ENCODE results near the gene ASAP2.

Gene ASAP2

DNA sequence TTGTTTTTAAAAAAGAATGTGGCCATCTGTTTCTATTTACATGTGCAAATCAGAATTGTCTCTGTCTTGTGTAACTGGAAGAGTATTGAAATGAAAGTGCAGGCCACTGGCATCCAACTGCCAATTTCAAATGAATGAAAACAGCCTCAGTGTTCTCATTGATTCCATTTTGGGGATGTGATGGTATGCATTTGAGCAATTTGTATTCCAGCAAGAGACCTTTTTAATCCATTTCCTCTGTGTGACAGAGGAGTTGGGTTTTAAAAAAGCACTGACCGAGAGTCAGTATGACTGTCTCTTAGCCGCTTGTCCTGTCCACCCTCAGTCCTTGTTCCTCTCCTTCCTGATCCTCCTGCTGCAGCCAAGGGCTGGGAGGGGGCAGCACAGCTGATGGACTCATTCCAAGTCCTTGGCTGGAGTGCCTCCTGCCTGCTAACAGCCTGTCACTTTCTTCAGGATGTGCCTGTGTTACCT, 50.0 kb downstream of the ASAP2 start:
- TF ChIP-seq, protein P1, sequence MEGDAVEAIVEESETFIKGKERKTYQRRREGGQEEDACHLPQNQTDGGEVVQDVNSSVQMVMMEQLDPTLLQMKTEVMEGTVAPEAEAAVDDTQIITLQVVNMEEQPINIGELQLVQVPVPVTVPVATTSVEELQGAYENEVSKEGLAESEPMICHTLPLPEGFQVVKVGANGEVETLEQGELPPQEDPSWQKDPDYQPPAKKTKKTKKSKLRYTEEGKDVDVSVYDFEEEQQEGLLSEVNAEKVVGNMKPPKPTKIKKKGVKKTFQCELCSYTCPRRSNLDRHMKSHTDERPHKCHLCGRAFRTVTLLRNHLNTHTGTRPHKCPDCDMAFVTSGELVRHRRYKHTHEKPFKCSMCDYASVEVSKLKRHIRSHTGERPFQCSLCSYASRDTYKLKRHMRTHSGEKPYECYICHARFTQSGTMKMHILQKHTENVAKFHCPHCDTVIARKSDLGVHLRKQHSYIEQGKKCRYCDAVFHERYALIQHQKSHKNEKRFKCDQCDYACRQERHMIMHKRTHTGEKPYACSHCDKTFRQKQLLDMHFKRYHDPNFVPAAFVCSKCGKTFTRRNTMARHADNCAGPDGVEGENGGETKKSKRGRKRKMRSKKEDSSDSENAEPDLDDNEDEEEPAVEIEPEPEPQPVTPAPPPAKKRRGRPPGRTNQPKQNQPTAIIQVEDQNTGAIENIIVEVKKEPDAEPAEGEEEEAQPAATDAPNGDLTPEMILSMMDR (conservative IDR thresholded peaks at IDR 0.05; ENCODE audit: low read depth, low read length): no peak
- Histone ChIP-seq H3K4me3 (IDR thresholded peaks at IDR 0.05; ENCODE audit: insufficient read depth, low read depth, low read length) (no peak overlapping the region), H3K9ac (no peak overlapping the region)

DNA sequence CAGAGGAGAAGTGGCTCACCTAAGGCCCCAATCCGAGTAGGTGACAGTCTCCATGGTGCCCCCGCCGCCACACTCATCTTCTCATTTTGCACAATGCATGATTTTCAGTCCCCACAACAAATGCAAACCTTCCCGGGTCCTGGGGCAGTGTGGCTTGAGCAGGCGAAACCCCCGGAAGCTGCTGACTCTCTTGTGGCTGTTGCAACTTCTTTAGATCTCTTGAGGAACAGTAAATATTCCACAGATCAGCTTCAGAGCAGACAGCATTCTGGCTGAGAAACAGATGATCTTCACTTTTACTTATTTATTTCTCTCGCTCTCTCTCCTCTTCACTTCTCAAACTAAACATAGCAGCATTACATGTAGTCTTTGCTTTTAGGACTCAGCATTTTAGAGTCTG, 51.9 kb downstream of the ASAP2 start:
- Histone ChIP-seq H3K9ac (no peak overlapping the region), H3K79me2 (ENCODE audit: insufficient read depth, low read depth) (no peaks in the 10 kb centered on the region), H3K4me1 (ENCODE audit: low read depth, poor library complexity, severe bottlenecking) (no peaks in the 10 kb centered on the region), H3K4me3 (IDR thresholded peaks at IDR 0.05; ENCODE audit: insufficient read depth, low read depth, low read length) (no peak overlapping the region), H3K27me3 (ENCODE audit: insufficient read depth, low read depth) (no peaks in the 10 kb centered on the region), H4K20me1 (ENCODE audit: insufficient read depth) (no peaks in the 10 kb centered on the region), H3K27ac (no peak overlapping the region), H3K36me3 (ENCODE audit: insufficient read depth) (no peaks in the 10 kb centered on the region), H2AFZ (ENCODE audit: low read depth) (no peak overlapping the region), H3K4me2 (no peak overlapping the region)
- TF ChIP-seq, protein P1 (conservative IDR thresholded peaks at IDR 0.05; ENCODE audit: low read depth, low read length): no peak

More for the DNA sequence above, 50.0 kb downstream of the ASAP2 start:
- Histone ChIP-seq H4K20me1 (ENCODE audit: insufficient read depth) (no peaks in the 10 kb centered on the region), H3K27ac (no peak overlapping the region), H3K27me3 (ENCODE audit: insufficient read depth, low read depth) (no peaks in the 10 kb centered on the region), H3K4me1 (ENCODE audit: low read depth, poor library complexity, severe bottlenecking) (no peaks in the 10 kb centered on the region), H2AFZ (ENCODE audit: low read depth) (no peak overlapping the region), H3K36me3 (ENCODE audit: insufficient read depth) (no peaks in the 10 kb centered on the region), H3K79me2 (ENCODE audit: insufficient read depth, low read depth) (no peaks in the 10 kb centered on the region), H3K4me2 (no peak overlapping the region)

DNA sequence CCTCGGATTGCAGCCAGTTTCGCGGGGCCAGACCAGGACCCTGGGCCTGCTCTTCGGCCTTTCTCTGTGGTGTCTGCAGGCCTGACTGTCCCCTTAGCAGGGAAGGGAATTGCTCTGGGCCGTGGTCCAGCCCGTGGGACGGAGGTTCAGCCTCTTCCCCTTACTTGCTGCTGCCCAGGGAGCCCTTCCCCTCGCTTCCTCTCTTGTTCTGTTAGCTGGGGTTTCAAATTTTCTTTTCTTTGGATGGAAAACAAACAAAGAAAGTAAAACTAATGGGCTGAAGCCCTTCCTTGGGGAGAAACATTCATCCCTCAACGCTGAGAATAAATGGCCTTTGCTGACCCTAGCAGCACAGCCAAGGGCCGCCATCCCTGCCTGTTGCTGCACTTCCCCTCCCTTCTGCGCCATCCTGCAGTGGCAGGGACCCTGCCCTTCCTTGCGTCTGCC, 52.4 kb downstream of the ASAP2 start:
- Histone ChIP-seq H3K27ac (no peak overlapping the region), H3K27me3 (ENCODE audit: insufficient read depth, low read depth) (no peaks in the 10 kb centered on the region), H3K4me3 (IDR thresholded peaks at IDR 0.05; ENCODE audit: insufficient read depth, low read depth, low read length) (no peak overlapping the region), H2AFZ (ENCODE audit: low read depth) (no peak overlapping the region), H3K9ac (no peak overlapping the region), H3K79me2 (ENCODE audit: insufficient read depth, low read depth) (no peaks in the 10 kb centered on the region), H3K4me2 (no peak overlapping the region), H4K20me1 (ENCODE audit: insufficient read depth) (no peaks in the 10 kb centered on the region), H3K4me1 (ENCODE audit: low read depth, poor library complexity, severe bottlenecking) (no peaks in the 10 kb centered on the region), H3K36me3 (ENCODE audit: insufficient read depth) (no peaks in the 10 kb centered on the region)
- TF ChIP-seq, protein P1 (conservative IDR thresholded peaks at IDR 0.05; ENCODE audit: low read depth, low read length): no peak

DNA sequence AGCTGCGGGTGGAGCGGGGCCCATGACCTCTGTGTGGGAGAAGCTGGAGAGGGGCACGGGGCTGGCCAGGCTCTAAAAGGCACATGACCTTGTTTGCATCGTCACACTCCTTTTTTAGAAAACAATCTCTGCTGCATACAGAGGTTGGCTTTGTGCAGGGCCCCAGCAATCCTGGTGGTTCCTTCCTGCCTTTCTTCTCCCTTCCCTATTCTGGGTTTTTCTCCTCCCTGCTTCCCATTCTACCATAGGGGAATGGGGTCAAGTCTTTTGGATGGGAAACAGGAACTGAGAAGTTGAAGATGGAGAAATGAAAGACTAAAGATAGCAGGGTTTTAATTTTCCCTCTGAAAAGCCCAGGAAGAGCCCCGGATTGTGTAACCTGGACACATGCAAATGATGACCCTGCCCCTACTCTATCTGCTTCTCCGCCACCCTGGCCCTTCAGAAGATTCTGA, 53.9 kb downstream of the ASAP2 start:
- Histone ChIP-seq H3K4me2 (no peak overlapping the region), H2AFZ (ENCODE audit: low read depth) (no peak overlapping the region), H3K9ac (no peak overlapping the region), H3K4me1 (ENCODE audit: low read depth, poor library complexity, severe bottlenecking) (no peaks in the 10 kb centered on the region), H3K27ac (no peak overlapping the region), H3K79me2 (ENCODE audit: insufficient read depth, low read depth) (no peaks in the 10 kb centered on the region), H4K20me1 (ENCODE audit: insufficient read depth) (no peaks in the 10 kb centered on the region), H3K27me3 (ENCODE audit: insufficient read depth, low read depth) (no peaks in the 10 kb centered on the region), H3K36me3 (ENCODE audit: insufficient read depth) (no peaks in the 10 kb centered on the region), H3K4me3 (IDR thresholded peaks at IDR 0.05; ENCODE audit: insufficient read depth, low read depth, low read length) (no peak overlapping the region)
- TF ChIP-seq, protein P1 (conservative IDR thresholded peaks at IDR 0.05; ENCODE audit: low read depth, low read length): no peak

Data from KMS-11 (cell line).